K562 (cell line): ENCODE data around the gene VPREB1. TPM values are rescaled to one million over a fixed set of nuclear protein-coding genes. Genes with fewer than 3 reads are reported as not detected.

ENCODE experiments used
- ATAC-seq: fragments of 200-7000 bp; cut with Tn5 transposase; 3 replicates; pipeline ENCODE4 v1.9.1; 2020; ENCODE audit warnings: moderate library complexity
- BruUV-seq: library from RNA; stranded (reverse); fragments of 400-500 nt; replicated peaks from 2 replicates; lab custom pipeline; 2021; lab: Mats Ljungman, UMichigan
- CTCF ChIA-PET: fragments of 300-600 bp; formaldehyde crosslinking; extraction: SDS; loops from one replicate; lab custom pipeline; 2021; ENCODE audit warnings: low intra/inter-chr PET ratio; lab: Yijun Ruan, JAX
- POLR2A ChIA-PET: fragments of 300-600, 350-650 bp; sonication (Branson Sonifier 250); formaldehyde crosslinking; extraction: SDS; loops from one replicate; lab custom pipeline; 2021; ENCODE audit warnings: antibody characterized with exemption, inconsistent platforms; lab: Yijun Ruan, JAX
- DNase-seq, 4 experiments: peaks; one replicate each; pipeline versions ENCODE4 v3.0.0 to v3.0.0-alpha.2; 2011 to 2018; ENCODE audit warnings: low spot score in 3 of 4, mixed read lengths in 3 of 4; ENCODE audit errors: extremely low read depth in 1 of 4
- FAIRE-seq: peaks from 2 replicates; lab custom pipeline; 2011; peaks lifted over from hg19 to GRCh38; lab: Jason Lieb, UNC
- H2AFZ ChIP-seq: 2 replicates; pipeline ENCODE4 v1.6.0; 2011; ENCODE audit warnings: low read depth, low read length, control low read depth, inconsistent platforms
- H3K27ac ChIP-seq: fragments of 200-600 bp; 3 replicates; pipeline ENCODE4 v1.8.0; 2011; ENCODE audit warnings: low read depth, mild to moderate bottlenecking, control low read depth, inconsistent platforms, low read length, moderate library complexity, mixed read lengths; ENCODE audit errors: extremely low read depth
- H3K27me3 ChIP-seq, 2 experiments: fragments of 300-600 bp in 1 of 2; 2 replicates in 1 of 2; 3 replicates in 1 of 2; pipeline versions ENCODE4 v1.6.0 to v1.8.0; 2011; ENCODE audit warnings: inconsistent platforms in 2 of 2, low read length in 2 of 2, mild to moderate bottlenecking in 1 of 2, mixed read lengths in 1 of 2, moderate library complexity in 1 of 2; ENCODE audit not compliant: control insufficient read depth in 2 of 2, insufficient read depth in 2 of 2
- H3K36me3 ChIP-seq: fragments of 300-600 bp; 3 replicates; pipeline ENCODE4 v1.8.0; 2011; ENCODE audit warnings: mild to moderate bottlenecking, low read length, inconsistent platforms; ENCODE audit not compliant: control insufficient read depth, insufficient read depth
- H3K4me1 ChIP-seq, 2 experiments: fragments of 200-600 bp in 1 of 2; replicated peaks in 1 of 2; 2 replicates in 1 of 2; 3 replicates in 1 of 2; pipeline versions ENCODE4 v1.5.1 to v1.8.0; 2011; ENCODE audit warnings: inconsistent platforms in 2 of 2, low read length in 2 of 2, mild to moderate bottlenecking in 1 of 2, mixed read lengths in 1 of 2, moderate library complexity in 1 of 2; ENCODE audit not compliant: control insufficient read depth in 2 of 2, insufficient read depth in 2 of 2
- H3K4me2 ChIP-seq: 2 replicates; pipeline ENCODE4 v1.6.1; 2011; ENCODE audit warnings: low read length, control low read depth, inconsistent platforms, mixed read lengths; ENCODE audit not compliant: insufficient read depth
- H3K4me3 ChIP-seq: fragments of 200-600 bp; sonication (generic), shearing (Covaris generic); 2 replicates; pipeline ENCODE4 v1.5.1; 2016; ENCODE audit warnings: control low read depth, inconsistent platforms
- H3K79me2 ChIP-seq: fragments of 200-600 bp; 3 replicates; pipeline ENCODE4 v1.8.0; 2011; ENCODE audit warnings: low read length, inconsistent platforms; ENCODE audit not compliant: control insufficient read depth, insufficient read depth
- H3K9ac ChIP-seq, 2 experiments: 2 replicates each; pipeline versions ENCODE4 v1.6.0 to v1.6.1; 2011; ENCODE audit warnings: low read depth in 2 of 2, low read length in 2 of 2, control low read depth in 1 of 2, inconsistent platforms in 1 of 2, mild to moderate bottlenecking in 1 of 2, mixed read lengths in 1 of 2; ENCODE audit not compliant: insufficient read depth in 1 of 2
- H3K9me1 ChIP-seq: one replicate; pipeline ENCODE4 v1.6.0; 2011; ENCODE audit warnings: inconsistent platforms, mild to moderate bottlenecking, low read length, moderate library complexity; ENCODE audit not compliant: control insufficient read depth, insufficient read depth
- H3K9me3 ChIP-seq: replicated peaks from 2 replicates; pipeline ENCODE4 v1.5.1; 2011; ENCODE audit warnings: low read depth, low read length, inconsistent platforms; ENCODE audit not compliant: control insufficient read depth, insufficient read depth
- H4K20me1 ChIP-seq: replicated peaks from 2 replicates; pipeline ENCODE4 v1.6.1; 2011; ENCODE audit warnings: low read length, inconsistent platforms, mixed read lengths; ENCODE audit not compliant: control insufficient read depth, insufficient read depth
- ATF4 ChIP-seq: fragments of 450-650 bp; formaldehyde crosslinking; IDR thresholded peaks from 2 replicates; pipeline ENCODE4 v1.4.0; 2022; ENCODE audit warnings: mild to moderate bottlenecking, moderate library complexity
- CBX2 ChIP-seq: fragments of 200-600 bp; sonication (generic); IDR thresholded peaks from one replicate; pipeline ENCODE4 v1.6.1; 2012; ENCODE audit warnings: mild to moderate bottlenecking, low read length, inconsistent platforms; ENCODE audit not compliant: insufficient read depth, poor library complexity, severe bottlenecking
- CHAMP1 ChIP-seq: fragments of 450-650 bp; IDR thresholded peaks from 2 replicates; pipeline ENCODE4 v1.6.1; 2016; ENCODE audit warnings: mild to moderate bottlenecking
- DMBX1 ChIP-seq: fragments of 250-450 bp; sonication (Bioruptor Pico); IDR thresholded peaks from 2 replicates; pipeline ENCODE4 v1.8.0; 2022; ENCODE audit warnings: inconsistent platforms, mild to moderate bottlenecking, moderate library complexity, borderline replicate concordance
- E2F3 ChIP-seq: fragments of 250-450 bp; sonication (Bioruptor Pico); IDR thresholded peaks from 2 replicates; pipeline ENCODE4 v1.4.0; 2020; ENCODE audit warnings: mild to moderate bottlenecking
- ERF ChIP-seq: fragments of 450-650 bp; formaldehyde crosslinking; IDR thresholded peaks from 2 replicates; pipeline ENCODE4 v1.4.0; 2020; ENCODE audit warnings: mild to moderate bottlenecking, mixed read lengths
- ETV1 ChIP-seq: fragments of 450-650 bp; conservative IDR thresholded peaks from 2 replicates; pipeline ENCODE4 v1.6.1; 2016; ENCODE audit warnings: missing genetic modification characterization, control low read depth, low read depth, missing compliant biosample characterization
- HDAC1 ChIP-seq, 2 experiments: fragments of 450-650 bp; IDR thresholded peaks; 2 replicates each; pipeline ENCODE4 v1.6.1; 2016 to 2017; ENCODE audit warnings: inconsistent platforms in 1 of 2, mild to moderate bottlenecking in 1 of 2, moderate library complexity in 1 of 2
- KLF1 ChIP-seq: fragments of 450-650 bp; IDR thresholded peaks from 2 replicates; pipeline ENCODE4 v1.6.1; 2016; ENCODE audit warnings: missing genetic modification characterization, missing compliant biosample characterization
- NFRKB ChIP-seq: fragments of 450-650 bp; IDR thresholded peaks from 2 replicates; pipeline ENCODE4 v1.6.1; 2016; ENCODE audit warnings: low read depth
- POLR3G ChIP-seq: IDR thresholded peaks from 2 replicates; pipeline ENCODE4 v1.6.1; 2011; ENCODE audit not compliant: insufficient read length, insufficient replicate concordance; ENCODE audit errors: extremely low read depth
- RAD21 ChIP-seq, 2 experiments: fragments of 250-450 bp in 1 of 2; fragments of 450-650 bp in 1 of 2; sonication (Bioruptor Pico) in 1 of 2; formaldehyde crosslinking in 1 of 2; IDR thresholded peaks in 1 of 2; conservative IDR thresholded peaks in 1 of 2; 2 replicates each; pipeline versions ENCODE4 v1.4.0 to v1.8.0; 2020 to 2022; ENCODE audit warnings: mild to moderate bottlenecking in 2 of 2, moderate library complexity in 1 of 2
- RBM39 ChIP-seq: fragments of 200-400 bp; formaldehyde crosslinking; optimal IDR thresholded peaks from 2 replicates; pipeline ENCODE3; 2018; ENCODE audit warnings: low read depth, low read length
- TAF7 ChIP-seq: fragments of 450-650 bp; IDR thresholded peaks from 2 replicates; pipeline ENCODE4 v1.6.1; 2016; ENCODE audit warnings: missing genetic modification characterization, missing compliant biosample characterization
- ZNF124 ChIP-seq: sonication (generic); formaldehyde crosslinking; IDR thresholded peaks from 2 replicates; pipeline ENCODE4 v1.8.1; 2022; ENCODE audit warnings: missing genetic modification reagents
- ZNF133 ChIP-seq: fragments of 250-450 bp; sonication (Bioruptor Pico); IDR thresholded peaks from 2 replicates; pipeline ENCODE4 v1.4.0; 2020; ENCODE audit warnings: mild to moderate bottlenecking
- ZNF75A ChIP-seq: fragments of 450-650 bp; formaldehyde crosslinking; IDR thresholded peaks from 2 replicates; pipeline ENCODE4 v1.4.0; 2020; ENCODE audit warnings: mild to moderate bottlenecking
- WGBS: fragments of 100-300 bp; shearing (Covaris generic); methylation state at CpG from one replicate; pipeline ENCODE4 v1.1.6; 2016; ENCODE audit warnings: low coverage, mixed read lengths; ENCODE audit not compliant: insufficient coverage; ENCODE audit errors: missing lambda C conversion rate; 5-methylcytosine and 5-hydroxymethylcytosine counted together
- in situ Hi-C: fragments of 300-500 bp; cut with MboI; formaldehyde crosslinking; loops from 4 replicates; pipeline ENCODE4 v1.15.0; 2018; ENCODE audit warnings: inconsistent platforms, mixed read lengths
- intact Hi-C: fragments of 100-400 bp; cut with micrococcal nuclease; formaldehyde crosslinking; loops from 2 replicates; pipeline ENCODE4 v1.14.2; 2022
- polyA plus RNA-seq, 8 experiments: library from polyadenylated mRNA; depleted of rRNA in 4 of 8; stranded (reverse) in 5 of 8; unstranded in 3 of 8; fragments of >200 nt; fragmentation: Nextera tagmentation in 2 of 8; fragmentation: Illumina TruSeq in 1 of 8; extraction: Ambion mirVana in 2 of 8; extraction: Trizol in 1 of 8; gene quantifications; 2 replicates each; pipeline versions ENCODE4 v1.2.1 to v1.2.3, GENCODE V29; 2011 to 2014; ENCODE audit warnings: inconsistent platforms in 1 of 8, missing spikeins in 1 of 8
- total RNA-seq, 7 experiments: library from RNA; depleted of rRNA in 6 of 7; stranded (reverse); fragments of >200 nt in 6 of 7; fragmentation: Illumina TruSeq in 2 of 7; extraction: Trizol in 2 of 7; gene quantifications; 2 replicates each; pipeline versions ENCODE4 v1.2.1 to v1.2.3, GENCODE V29; 2011 to 2021; ENCODE audit warnings: low replicate concordance in 1 of 7

The VPREB1 gene
- total and polyA plus RNA-seq, 9 of the 15 experiments (the other 6 are each of a cell fraction or from before 2014, with no cell fraction given) = not detected

GRCh38 chr22:22243033-22243680, 1.4 kb upstream of the VPREB1 start:
- no peaks in the 10 kb centered on the region for H3K79me2 ChIP-seq
- no peak for FAIRE-seq
- H3K9ac ChIP-seq = no peak overlapping the region
- no peak overlapping the region for H3K4me3 ChIP-seq
- H3K4me2 ChIP-seq = no peak overlapping the region
- POLR2A ChIA-PET = interaction anchor here (1.1 to 1.9 kb wide), 4 partner anchors 7 to 27 kb away, joined by 3 to 6 read pairs (median 5); no protein-coding TSS in a partner anchor
- CTCF ChIA-PET = no interaction called here
- H3K27me3 ChIP-seq = peaks cover 74 to 92% of the 10 kb centered on the region in 2 experiments
- no TSS peak for BruUV-seq
- no peaks in the 10 kb centered on the region for H3K9me1 ChIP-seq
- in situ Hi-C loops = no loop called here
- peaks cover 39% of the 10 kb centered on the region for H4K20me1 ChIP-seq
- no peaks in the 10 kb centered on the region for H3K9me3 ChIP-seq
- TF ChIP-seq NFRKB = no peak
- no peak for TF ChIP-seq ERF (CRISPR knock-in tag)
- TF ChIP-seq CBX2 = no peak
- TF ChIP-seq ZNF75A (CRISPR knock-in tag) = no peak
- TF ChIP-seq DMBX1 (CRISPR knock-in tag) = no peak
- no peak for TF ChIP-seq E2F3 (CRISPR knock-in tag)
- TF ChIP-seq ZNF124 (CRISPR knock-in tag) = no peak
- no peak for TF ChIP-seq HDAC1 (IDR thresholded peaks at IDR 0.05)
- no peak for TF ChIP-seq POLR3G
- no peak for TF ChIP-seq RAD21 (CRISPR knock-in tag; conservative IDR thresholded peaks at IDR 0.05 in 1 of 2, IDR thresholded peaks at IDR 0.05 in 1 of 2)
- no peak for TF ChIP-seq CHAMP1
- no peak for TF ChIP-seq KLF1 (tag)
- TF ChIP-seq TAF7 (tag) = no peak
- no peak for TF ChIP-seq ZNF133
- no peak for TF ChIP-seq RBM39
- no peak for TF ChIP-seq ETV1 (tag)
- no peak for TF ChIP-seq ATF4
- no peak overlapping the region for H2AFZ ChIP-seq
- DNase-seq = no peak
- intact Hi-C loops = no loop called here
- ATAC-seq = no peak; the same call in 1 of the 3 replicates
- H3K4me1 ChIP-seq = no peaks in the 10 kb centered on the region
- H3K27ac ChIP-seq = no peak overlapping the region
- 2% methylated on average over 6 of the region's 6 CpGs for WGBS
- H3K36me3 ChIP-seq = no peaks in the 10 kb centered on the region
